Measurements from ENCODE around the gene TDRD12.

The TDRD12 gene

GRCh38 chr19:32802840-32803239 lies 83.3 kb downstream of the TDRD12 start:
- H3K4me3 ChIP-seq (ENCODE audit: control insufficient read depth, low read depth, low read length): no peak overlapping the region
- no peak for DNase-seq (ENCODE audit: low read depth)
- no peak for TF ChIP-seq CTCF (IDR thresholded peaks at IDR 0.05; ENCODE audit: control insufficient read depth, insufficient read depth, low read depth, low read length, missing control alignments)

DNA sequence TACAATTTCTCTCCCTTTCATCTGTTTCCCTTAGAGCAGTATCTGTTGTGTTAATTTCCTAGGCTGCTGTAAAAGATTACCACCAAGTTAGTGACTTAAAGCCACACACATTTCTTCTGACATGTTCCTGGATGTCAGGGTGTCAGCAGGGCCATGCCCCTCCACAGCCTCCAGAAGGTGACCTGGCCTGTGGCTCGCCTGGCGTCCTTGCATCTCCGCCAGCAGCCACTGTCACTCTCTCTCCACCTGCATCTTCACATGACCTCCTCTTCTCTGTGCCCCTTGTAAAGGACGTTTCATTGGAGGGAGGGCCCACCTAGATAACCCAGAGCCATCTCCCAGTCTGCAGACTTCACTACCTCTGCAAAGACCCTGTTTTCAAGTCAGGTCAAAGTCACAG lies 88.7 kb downstream of the TDRD12 start:
- no peak overlapping the region for H3K4me3 ChIP-seq (ENCODE audit: control insufficient read depth, low read depth, low read length)
- TF ChIP-seq CTCF (IDR thresholded peaks at IDR 0.05; ENCODE audit: control insufficient read depth, insufficient read depth, low read depth, low read length, missing control alignments): no peak
- DNase-seq (ENCODE audit: low read depth): no peak

GRCh38 chr19:32809254-32809653 lies 89.7 kb downstream of the TDRD12 start:
- no peak for TF ChIP-seq CTCF (IDR thresholded peaks at IDR 0.05; ENCODE audit: control insufficient read depth, insufficient read depth, low read depth, low read length, missing control alignments)
- H3K4me3 ChIP-seq (ENCODE audit: control insufficient read depth, low read depth, low read length): no peak overlapping the region
- no peak for DNase-seq (ENCODE audit: low read depth)

DNA sequence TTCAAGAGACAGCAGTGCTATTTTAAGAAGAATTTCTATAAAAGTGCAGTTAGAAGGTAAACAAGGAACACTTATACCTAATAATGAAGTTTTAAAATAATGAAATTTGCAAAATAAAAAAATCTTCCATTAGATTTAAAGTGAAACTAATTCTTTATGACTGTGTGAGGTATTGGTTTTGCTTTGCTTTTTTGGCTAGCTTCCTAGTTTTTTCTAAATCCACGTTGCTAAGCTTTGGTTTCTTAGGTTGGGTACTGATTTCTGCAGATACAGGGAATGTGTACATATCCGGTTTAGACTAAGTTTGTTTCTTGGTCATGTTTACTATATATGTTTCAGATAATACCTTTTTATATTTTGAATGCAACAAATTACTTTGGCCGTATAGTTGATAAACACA lies 90.2 kb downstream of the TDRD12 start:
- TF ChIP-seq CTCF (IDR thresholded peaks at IDR 0.05; ENCODE audit: control insufficient read depth, insufficient read depth, low read depth, low read length, missing control alignments): no peak
- H3K4me3 ChIP-seq (ENCODE audit: control insufficient read depth, low read depth, low read length): no peak overlapping the region
- DNase-seq (ENCODE audit: low read depth): no peak

DNA sequence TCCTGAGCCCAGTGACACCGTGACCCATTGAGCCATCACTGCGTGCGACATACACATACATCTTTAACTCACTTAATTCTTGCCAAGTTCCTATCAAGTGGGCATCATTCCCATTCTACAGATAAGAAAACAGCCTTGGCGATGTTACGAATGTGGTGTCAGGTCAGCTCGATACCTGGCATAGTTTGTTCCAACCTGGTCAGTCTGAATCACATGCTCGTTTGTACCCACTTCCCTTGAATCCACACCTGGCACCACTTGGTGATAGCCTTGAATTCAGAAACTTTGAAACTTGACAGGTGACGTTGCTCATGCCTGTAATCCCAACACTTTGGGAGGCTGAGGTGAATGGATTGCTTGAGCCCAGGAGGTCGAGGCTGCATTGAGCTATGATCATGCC lies 90.9 kb downstream of the TDRD12 start:
- no peak for DNase-seq (ENCODE audit: low read depth)
- no peak for TF ChIP-seq CTCF (IDR thresholded peaks at IDR 0.05; ENCODE audit: control insufficient read depth, insufficient read depth, low read depth, low read length, missing control alignments)
- no peak overlapping the region for H3K4me3 ChIP-seq (ENCODE audit: control insufficient read depth, low read depth, low read length)

DNA sequence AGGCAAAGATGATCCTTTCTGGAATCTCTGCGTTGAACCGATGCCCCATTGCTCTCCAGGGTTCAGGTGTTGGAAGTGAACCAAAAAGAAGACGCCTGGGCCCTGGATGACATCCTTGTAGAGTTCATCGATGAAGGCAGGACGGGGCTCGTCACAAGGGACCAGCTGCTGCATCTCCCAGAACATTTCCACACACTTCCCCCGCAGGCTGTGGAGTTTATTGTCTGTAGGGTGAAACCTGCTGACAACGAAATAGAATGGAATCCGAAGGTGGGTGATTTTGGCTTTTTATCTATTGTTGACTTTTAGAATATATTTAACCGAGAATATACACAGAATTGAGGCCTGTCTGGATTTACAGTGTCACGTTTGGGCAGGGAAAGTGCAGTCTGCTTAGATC lies 91.6 kb downstream of the TDRD12 start:
- no peak for DNase-seq (ENCODE audit: low read depth)
- no peak overlapping the region for H3K4me3 ChIP-seq (ENCODE audit: control insufficient read depth, low read depth, low read length)
- no peak for TF ChIP-seq CTCF (IDR thresholded peaks at IDR 0.05; ENCODE audit: control insufficient read depth, insufficient read depth, low read depth, low read length, missing control alignments)

- DNase-seq (ENCODE audit: low read depth): no peak
- no peak overlapping the region for H3K4me3 ChIP-seq (ENCODE audit: control insufficient read depth, low read depth, low read length)
- TF ChIP-seq CTCF (IDR thresholded peaks at IDR 0.05; ENCODE audit: control insufficient read depth, insufficient read depth, low read depth, low read length, missing control alignments): no peak
Observed at GRCh38 chr19:32812036-32812435, 92.5 kb downstream of the TDRD12 start.

Data from AG09309 (cell line).